Endothelial cell of umbilical vein (primary cell): Measurements from ENCODE around the gene TMEM120B. TPM values are rescaled to one million over a fixed set of nuclear protein-coding genes. Genes with fewer than 3 reads are reported as not detected.

Source experiments
- BruUV-seq: library from RNA; stranded (reverse); fragments of 400-500 nt; replicated peaks from 2 replicates; lab custom pipeline; 2021; lab: Mats Ljungman, UMichigan
- CTCF ChIA-PET: fragments of 300-600, 350-600 bp; sonication (Branson Sonifier 250); formaldehyde crosslinking; loops from one replicate; lab custom pipeline; 2021; ENCODE audit warnings: antibody characterized with exemption, inconsistent platforms; lab: Charles Lee
- POLR2A ChIA-PET: fragments of 300-600, 350-600 bp; sonication (Branson Sonifier 250); formaldehyde crosslinking; loops from one replicate; lab custom pipeline; 2021; ENCODE audit warnings: antibody characterized with exemption, inconsistent platforms; lab: Charles Lee
- DNase-seq: peaks from one replicate; pipeline ENCODE4 v3.0.0-alpha.2; 2011; ENCODE audit warnings: low read depth, low spot score
- FAIRE-seq: peaks from 2 replicates; lab custom pipeline; 2011; peaks lifted over from hg19 to GRCh38; lab: Jason Lieb, UNC
- H2AFZ ChIP-seq: 2 replicates; pipeline ENCODE4 v1.6.0; 2012; ENCODE audit warnings: low read depth, low read length, control low read depth, inconsistent platforms
- H3K27ac ChIP-seq: 2 replicates; pipeline ENCODE4 v1.5.1; 2011; ENCODE audit warnings: low read depth, mild to moderate bottlenecking, control low read depth, low read length, moderate library complexity; ENCODE audit not compliant: insufficient read depth
- H3K27me3 ChIP-seq, 2 experiments: 2 replicates each; pipeline versions ENCODE4 v1.6.0 to v1.6.1; 2011; ENCODE audit warnings: low read length in 2 of 2, mixed read lengths in 1 of 2; ENCODE audit not compliant: control insufficient read depth in 2 of 2, insufficient read depth in 2 of 2
- H3K36me3 ChIP-seq, 2 experiments: 2 replicates in 1 of 2; 3 replicates in 1 of 2; pipeline ENCODE4 v1.5.1; 2011; ENCODE audit warnings: low read length in 2 of 2, mild to moderate bottlenecking in 1 of 2, moderate library complexity in 1 of 2; ENCODE audit not compliant: control insufficient read depth in 2 of 2, insufficient read depth in 2 of 2; ENCODE audit errors: extremely low read depth in 1 of 2
- H3K4me1 ChIP-seq: 3 replicates; pipeline ENCODE4 v1.5.1; 2011; ENCODE audit warnings: mild to moderate bottlenecking, low read length; ENCODE audit not compliant: control insufficient read depth, insufficient read depth; ENCODE audit errors: extremely low read depth
- H3K4me2 ChIP-seq: 2 replicates; pipeline ENCODE4 v1.6.1; 2011; ENCODE audit warnings: low read length, control low read depth, mixed read lengths; ENCODE audit not compliant: insufficient read depth
- H3K4me3 ChIP-seq, 3 experiments: fragments of 200-600 bp in 1 of 3; sonication (generic), shearing (Covaris generic) in 1 of 3; replicated peaks in 1 of 3; 2 replicates each; pipeline ENCODE4 v1.5.1; 2011 to 2016; ENCODE audit warnings: control low read depth in 3 of 3, low read length in 3 of 3, mild to moderate bottlenecking in 2 of 3, inconsistent platforms in 1 of 3, low read depth in 1 of 3, moderate library complexity in 1 of 3; ENCODE audit not compliant: insufficient read depth in 1 of 3
- H3K79me2 ChIP-seq: 2 replicates; pipeline ENCODE4 v1.6.0; 2012; ENCODE audit warnings: low read length, inconsistent platforms; ENCODE audit not compliant: control insufficient read depth, insufficient read depth
- H3K9ac ChIP-seq: replicated peaks from 2 replicates; pipeline ENCODE3; 2011; ENCODE audit warnings: low read length, control low read depth; ENCODE audit not compliant: insufficient read depth; ENCODE audit errors: extremely low read depth
- H3K9me1 ChIP-seq: replicated peaks from 3 replicates; pipeline ENCODE4 v1.6.0; 2011; ENCODE audit warnings: mild to moderate bottlenecking, low read length; ENCODE audit not compliant: control insufficient read depth, insufficient read depth; ENCODE audit errors: extremely low read depth
- H3K9me3 ChIP-seq: replicated peaks from 2 replicates; pipeline ENCODE4 v1.5.1; 2012; ENCODE audit warnings: low read length, inconsistent platforms; ENCODE audit not compliant: control insufficient read depth, insufficient read depth
- H4K20me1 ChIP-seq: replicated peaks from 2 replicates; pipeline ENCODE3; 2011; ENCODE audit warnings: mild to moderate bottlenecking, low read length; ENCODE audit not compliant: control insufficient read depth, insufficient read depth; ENCODE audit errors: extremely low read depth
- FOS ChIP-seq: IDR thresholded peaks from 2 replicates; pipeline ENCODE4 v1.6.1; 2011; ENCODE audit warnings: mild to moderate bottlenecking, low read length, moderate library complexity, borderline replicate concordance; ENCODE audit not compliant: insufficient read depth
- MYC ChIP-seq: IDR thresholded peaks from one replicate; pipeline ENCODE4 v1.6.1; 2011; ENCODE audit warnings: mild to moderate bottlenecking, low read depth, low read length
- POLR2AphosphoS5 ChIP-seq: IDR thresholded peaks from 2 replicates; pipeline ENCODE4 v1.6.1; 2012; ENCODE audit warnings: low read depth, mild to moderate bottlenecking, control low read depth, low read length, moderate library complexity; ENCODE audit not compliant: insufficient read depth
- dilution Hi-C: fragments of 300-500 bp; cut with MboI; formaldehyde crosslinking; loops from one replicate; pipeline ENCODE4 v1.15.0; 2019; ENCODE audit warnings: low sequenced_read_pairs; ENCODE audit not compliant: extremely low pct_ligation_motif_present
- intact Hi-C: fragments of 100-400 bp; cut with micrococcal nuclease; formaldehyde crosslinking; loops from one replicate; pipeline ENCODE4 v1.10.0; 2022
- polyA plus RNA-seq, 4 experiments: library from polyadenylated mRNA; depleted of rRNA in 3 of 4; stranded (reverse) in 3 of 4; unstranded in 1 of 4; fragments of >200 nt; gene quantifications; 2 replicates each; pipeline versions ENCODE4 v1.2.1 to v1.2.3, GENCODE V29; 2011 to 2012; ENCODE audit warnings: missing spikeins in 1 of 4
- total RNA-seq: library from RNA; stranded (reverse); gene quantifications from 2 replicates; pipeline ENCODE4 v1.2.3, GENCODE V29; 2021
- TF ChIP-seq, protein P1 (sequence below): IDR thresholded peaks from 2 replicates; pipeline ENCODE4 v1.6.1; 2011; ENCODE audit not compliant: insufficient read depth, insufficient read length

The TMEM120B gene
- total and polyA plus RNA-seq, 2 donors (not counting 3 experiments of a cell fraction or from before 2014, with no cell fraction given): 10.4 to 12.8 TPM

DNA sequence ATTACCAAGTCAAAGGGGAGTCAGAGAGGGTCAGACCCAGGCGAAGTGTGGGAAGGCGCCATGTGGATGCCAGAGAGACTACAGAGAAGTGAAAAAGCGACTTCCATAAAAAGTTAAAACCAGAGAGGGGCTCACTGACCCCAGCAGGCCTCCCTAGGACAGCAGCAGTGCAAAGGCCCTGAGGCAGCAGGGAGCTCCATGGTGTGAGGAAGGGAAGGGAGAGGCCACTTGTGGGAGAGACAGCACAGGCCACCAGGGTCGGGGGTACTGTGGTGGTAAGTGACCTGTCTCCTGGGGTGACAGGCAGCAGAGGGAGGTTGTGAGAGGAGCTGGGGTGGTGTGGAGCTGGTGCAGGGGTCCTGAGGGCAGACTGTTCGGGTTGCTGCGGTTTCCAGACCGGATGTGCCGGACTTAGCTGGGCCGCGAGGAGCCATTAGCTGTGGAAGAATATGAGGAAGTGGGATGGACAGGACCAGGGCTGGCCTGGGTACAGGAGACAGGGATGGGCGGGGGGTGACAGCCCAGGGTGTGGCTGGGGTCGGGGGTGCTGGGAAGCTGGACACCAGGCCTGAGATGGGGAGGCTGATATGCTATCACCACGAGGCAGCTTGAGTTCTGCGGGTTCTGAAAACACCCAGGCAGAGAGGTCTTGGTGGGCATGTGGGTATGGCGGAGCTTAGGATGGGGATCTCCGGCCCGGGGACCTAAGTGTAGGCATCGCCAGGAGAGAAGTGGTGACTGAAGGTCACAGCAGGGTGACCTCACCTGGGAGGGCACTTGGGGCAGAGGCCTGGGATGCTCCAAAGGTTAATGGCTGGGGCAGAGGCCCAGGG is 114.0 kb downstream of the TMEM120B start:
- Histone ChIP-seq H3K9me1 (no peaks in the 10 kb centered on the region), H3K9me3 (no peaks in the 10 kb centered on the region), H3K79me2 (no peaks in the 10 kb centered on the region), H3K4me3 (no peak overlapping the region), H3K9ac (no peak overlapping the region), H3K27ac (no peak overlapping the region), H3K4me2 (no peak overlapping the region), H3K27me3 (no peaks in the 10 kb centered on the region), H4K20me1 (no peaks in the 10 kb centered on the region), H3K36me3 (peaks cover 19 to 45% of the 10 kb centered on the region in 2 experiments), H3K4me1 (no peaks in the 10 kb centered on the region), H2AFZ (no peak overlapping the region)
- intact Hi-C loops: no loop called here
- CTCF ChIA-PET: interaction anchor here (3.1 to 4.0 kb wide), 2 partner anchors 15 to 32 kb away, joined by 16 to 17 read pairs; partner anchors contain the start of gene RHOF
- POLR2A ChIA-PET: interaction anchor here (0.8 kb wide), 1 partner anchor 11 kb away, joined by 3 read pairs; no protein-coding TSS in a partner anchor
- dilution Hi-C loops: no loop called here
- DNase-seq: no peak
- no peak for FAIRE-seq
- TF ChIP-seq POLR2AphosphoS5 (peak; percentile 11), FOS (no peak)
- TF ChIP-seq, protein P1, sequence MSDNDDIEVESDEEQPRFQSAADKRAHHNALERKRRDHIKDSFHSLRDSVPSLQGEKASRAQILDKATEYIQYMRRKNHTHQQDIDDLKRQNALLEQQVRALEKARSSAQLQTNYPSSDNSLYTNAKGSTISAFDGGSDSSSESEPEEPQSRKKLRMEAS: no peak
- BruUV-seq: no TSS peak

DNA sequence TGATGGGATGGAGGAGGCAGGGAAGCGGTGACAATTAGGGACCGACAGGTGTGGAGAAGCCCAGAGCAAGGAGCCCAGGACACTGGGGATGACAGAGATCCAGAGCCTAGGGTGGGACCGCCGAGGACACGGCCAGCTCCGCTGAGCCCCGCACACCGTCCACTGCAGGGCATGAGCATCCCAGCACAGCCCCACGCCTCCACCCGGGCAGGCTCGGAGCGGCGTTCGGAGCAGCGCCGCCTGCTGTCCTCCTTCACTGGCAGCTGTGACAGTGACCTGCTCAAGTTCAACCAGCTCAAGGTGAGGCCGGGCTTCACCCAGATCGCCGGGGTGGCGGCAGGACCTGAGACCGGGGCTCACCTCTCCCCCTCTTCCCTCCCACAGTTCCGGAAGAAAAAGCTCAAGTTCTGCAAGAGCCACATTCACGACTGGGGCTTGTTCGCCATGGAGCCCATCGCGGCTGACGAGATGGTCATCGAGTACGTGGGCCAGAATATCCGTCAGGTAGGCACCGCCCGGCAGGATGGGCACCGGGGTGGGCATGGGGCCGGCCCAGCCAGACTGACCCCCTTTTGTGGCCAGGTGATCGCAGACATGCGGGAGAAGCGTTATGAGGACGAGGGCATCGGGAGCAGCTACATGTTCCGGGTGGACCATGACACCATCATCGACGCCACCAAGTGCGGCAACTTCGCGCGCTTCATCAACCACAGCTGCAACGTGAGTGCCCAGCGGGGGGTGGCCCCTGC is 115.0 kb downstream of the TMEM120B start:
- no peaks in the 10 kb centered on the region for H3K9me3 ChIP-seq
- H3K9ac ChIP-seq: no peak overlapping the region
- H3K36me3 ChIP-seq: peaks cover 17 to 45% of the 10 kb centered on the region in 2 experiments
- TF ChIP-seq FOS: no peak
- TF ChIP-seq MYC: no peak
- H3K27ac ChIP-seq: no peak overlapping the region
- POLR2A ChIA-PET: interaction anchor here (0.8 kb wide), 1 partner anchor 12 kb away, joined by 3 read pairs; no protein-coding TSS in a partner anchor
- no peaks in the 10 kb centered on the region for H3K79me2 ChIP-seq
- H3K4me1 ChIP-seq: no peaks in the 10 kb centered on the region
- FAIRE-seq (no peak), DNase-seq (no peak)
- H2AFZ ChIP-seq: no peak overlapping the region
- no peak overlapping the region for H3K4me2 ChIP-seq
- BruUV-seq: no TSS peak
- no peak overlapping the region for H3K4me3 ChIP-seq
- H3K9me1 ChIP-seq: no peaks in the 10 kb centered on the region
- H3K27me3 ChIP-seq: no peaks in the 10 kb centered on the region
- intact Hi-C loops (no loop called here), dilution Hi-C loops (no loop called here)
- no peaks in the 10 kb centered on the region for H4K20me1 ChIP-seq
- CTCF ChIA-PET: interaction anchor here (0.8 to 4.0 kb wide), 4 partner anchors 9 to 61 kb away, joined by 3 to 17 read pairs (median 10); partner anchors contain the start of genes PSMD9 and RHOF
